CD4-positive, alpha-beta T cell (primary cell): ENCODE measurements around the gene ASTN1. TPM values are rescaled to one million over a fixed set of nuclear protein-coding genes. Genes with fewer than 3 reads are reported as not detected.

Experiments
- ATAC-seq: fragments of 200-7000 bp; cut with Tn5 transposase; one replicate; pipeline ENCODE4 v1.10.0; 2022; ENCODE audit warnings: mild to moderate bottlenecking; ENCODE audit not compliant: poor library complexity
- CTCF ChIA-PET: fragments of 350-600 bp; sonication (Branson Sonifier 250); formaldehyde crosslinking; loops from one replicate; lab custom pipeline; 2021; ENCODE audit warnings: antibody characterized with exemption, inconsistent platforms; lab: Charles Lee
- POLR2A ChIA-PET: fragments of 350-600 bp; sonication (Branson Sonifier 250); formaldehyde crosslinking; loops from one replicate; lab custom pipeline; 2021; ENCODE audit warnings: antibody characterized with exemption, inconsistent platforms; lab: Charles Lee
- DNase-seq, 14 experiments: peaks; one replicate each; pipeline ENCODE4 v3.0.0-alpha.2; 2013 to 2020; ENCODE audit warnings: mixed read lengths in 2 of 14
- H3K27ac ChIP-seq, 2 donors: one replicate each; pipeline versions ENCODE4 v1.5.1 to v1.7.0; 2013; ENCODE audit warnings: low read length in 2 of 2, low read depth in 1 of 2, mild to moderate bottlenecking in 1 of 2
- H3K27me3 ChIP-seq, 2 experiments: 1 replicate in 1 of 2; 2 replicates in 1 of 2; pipeline versions ENCODE4 v1.6.1 to v1.7.0; 2013; ENCODE audit warnings: low read length in 2 of 2, control low read depth in 1 of 2, mild to moderate bottlenecking in 1 of 2, moderate library complexity in 1 of 2; ENCODE audit not compliant: insufficient read depth in 2 of 2, control insufficient read depth in 1 of 2
- H3K36me3 ChIP-seq: one replicate; pipeline ENCODE4 v1.6.1; 2013; ENCODE audit warnings: low read length, control low read depth; ENCODE audit not compliant: insufficient read depth
- H3K4me1 ChIP-seq: one replicate; pipeline ENCODE4 v1.6.1; 2013; ENCODE audit warnings: low read length, control low read depth; ENCODE audit not compliant: insufficient read depth
- H3K4me3 ChIP-seq: one replicate; pipeline ENCODE4 v1.5.1; 2013; ENCODE audit warnings: mild to moderate bottlenecking, low read length, moderate library complexity
- H3K9me3 ChIP-seq, 2 experiments: 1 replicate in 1 of 2; 2 replicates in 1 of 2; pipeline versions ENCODE4 v1.6.1 to v1.7.0; 2013; ENCODE audit warnings: low read length in 2 of 2, mild to moderate bottlenecking in 2 of 2, control low read depth in 1 of 2, moderate library complexity in 1 of 2; ENCODE audit not compliant: control insufficient read depth in 1 of 2, insufficient read depth in 1 of 2
- H3K27ac Mint-ChIP-seq: one replicate; pipeline ENCODE4 v1.8.0; 2020; ENCODE audit warnings: mixed read lengths
- H3K27me3 Mint-ChIP-seq: one replicate; pipeline ENCODE4 v1.8.0; 2021; ENCODE audit warnings: mixed read lengths
- H3K36me3 Mint-ChIP-seq: one replicate; pipeline ENCODE4 v1.8.0; 2021; ENCODE audit warnings: low read depth, mixed read lengths
- H3K4me1 Mint-ChIP-seq: one replicate; pipeline ENCODE4 v1.8.0; 2021; ENCODE audit warnings: low read depth, mixed read lengths
- H3K4me3 Mint-ChIP-seq: one replicate; pipeline ENCODE4 v1.8.0; 2020; ENCODE audit warnings: mild to moderate bottlenecking, mixed read lengths
- H3K9me3 Mint-ChIP-seq: one replicate; pipeline ENCODE4 v1.8.0; 2020; ENCODE audit warnings: mixed read lengths
- CTCF ChIP-seq: fragments of 200-600 bp; IDR thresholded peaks from one replicate; pipeline ENCODE4 v1.8.0; 2022; ENCODE audit warnings: antibody characterized with exemption, mild to moderate bottlenecking
- intact Hi-C, 2 experiments: fragments of 100-400 bp; cut with DNase I in 1 of 2; cut with micrococcal nuclease in 1 of 2; formaldehyde crosslinking; loops; one replicate each; pipeline versions ENCODE4 v1.15.1 to v1.9.0; 2023 to 2025; cut with DNase I, micrococcal nuclease
- total RNA-seq, 174 experiments: library from RNA in 2 of 174; stranded (reverse) in 2 of 174; gene quantifications; one replicate each; pipeline ENCODE4 v1.2.3 and lab custom pipeline; 2021 to 2026

Gene ASTN1
- total RNA-seq, 2 experiments from 2014 or later: not detected

GRCh38 chr1:177011508-177011907 lies 153.0 kb downstream of the ASTN1 start:
- CTCF ChIA-PET: interaction anchor here (0.6 kb wide), 1 partner anchor 46 kb away, joined by 4 read pairs; no protein-coding TSS in a partner anchor
- no peak for ATAC-seq
- no peak overlapping the region for H3K27ac Mint-ChIP-seq

GRCh38 chr1:177010211-177010825 lies 154.2 kb downstream of the ASTN1 start:
- no peaks in the 10 kb centered on the region for H3K27me3 ChIP-seq
- no peaks in the 10 kb centered on the region for H3K9me3 Mint-ChIP-seq
- no peaks in the 10 kb centered on the region for H3K36me3 Mint-ChIP-seq
- no peak for TF ChIP-seq CTCF
- no peaks in the 10 kb centered on the region for H3K9me3 ChIP-seq
- no peak overlapping the region for H3K4me3 ChIP-seq
- intact Hi-C loops: no loop called here
- H3K4me3 Mint-ChIP-seq: no peak overlapping the region
- CTCF ChIA-PET: no interaction called here
- no peaks in the 10 kb centered on the region for H3K27me3 Mint-ChIP-seq
- H3K4me1 Mint-ChIP-seq: no peaks in the 10 kb centered on the region
- H3K4me1 ChIP-seq: no peaks in the 10 kb centered on the region
- H3K27ac ChIP-seq: no peak overlapping the region
- ATAC-seq: no peak
- no peaks in the 10 kb centered on the region for H3K36me3 ChIP-seq
- no peak for DNase-seq
- H3K27ac Mint-ChIP-seq: no peak overlapping the region
- POLR2A ChIA-PET: no interaction called here

More at GRCh38 chr1:177011508-177011907, 153.0 kb downstream of the ASTN1 start:
- Mint-ChIP-seq H3K4me1 (no peaks in the 10 kb centered on the region), H3K4me3 (no peak overlapping the region), H3K9me3 (no peaks in the 10 kb centered on the region), H3K27me3 (no peaks in the 10 kb centered on the region), H3K36me3 (no peaks in the 10 kb centered on the region)
- H3K27me3 ChIP-seq: no peaks in the 10 kb centered on the region
- H3K36me3 ChIP-seq: no peaks in the 10 kb centered on the region
- no peak overlapping the region for H3K4me3 ChIP-seq
- POLR2A ChIA-PET: no interaction called here
- intact Hi-C loops: no loop called here
- H3K27ac ChIP-seq: no peak overlapping the region
- H3K4me1 ChIP-seq: no peaks in the 10 kb centered on the region
- TF ChIP-seq CTCF: no peak
- no peaks in the 10 kb centered on the region for H3K9me3 ChIP-seq
- DNase-seq: no peak

GRCh38 chr1:177008653-177009052 lies 155.9 kb downstream of the ASTN1 start:
- ChIA-PET CTCF (no interaction called here), POLR2A (no interaction called here)
- Histone ChIP-seq H3K27me3 (no peaks in the 10 kb centered on the region), H3K27ac (no peak overlapping the region), H3K4me3 (no peak overlapping the region), H3K4me1 (no peaks in the 10 kb centered on the region), H3K9me3 (no peaks in the 10 kb centered on the region), H3K36me3 (no peaks in the 10 kb centered on the region)
- Mint-ChIP-seq H3K4me1 (no peaks in the 10 kb centered on the region), H3K36me3 (no peaks in the 10 kb centered on the region), H3K9me3 (no peaks in the 10 kb centered on the region), H3K4me3 (no peak overlapping the region), H3K27me3 (no peaks in the 10 kb centered on the region), H3K27ac (no peak overlapping the region)
- ATAC-seq: no peak
- no peak for DNase-seq
- no peak for TF ChIP-seq CTCF
- intact Hi-C loops: no loop called here
